ENCODE data around the gene EFCAB11. TPM values are rescaled to one million over a fixed set of nuclear protein-coding genes. Genes with fewer than 3 reads are reported as not detected.

Gene EFCAB11
- total RNA-seq: 1 to 10 TPM in 3 of 4 donors, under 1 TPM in 1; 0.93 to 9.6 (median 3.1) TPM

GRCh38 chr14:89954070-89955021 lies at the start of gene EFCAB11:
EFCAB11 (minus strand) TSS chr14:89954730; CDS start chr14:89954660, 70 bp downstream.
- H3K4me3 ChIP-seq: peak within 1 kb of the TSS; percentile 71 to 92
- no peaks in the 10 kb centered on the region for H3K27me3 ChIP-seq
- H3K36me3 ChIP-seq: peaks cover 0 to 18% of the 10 kb centered on the region in 2 donors
- peak; percentile 45 for TF ChIP-seq POLR2AphosphoS5 (IDR thresholded peaks at IDR 0.05)
- TF ChIP-seq, protein P1, sequence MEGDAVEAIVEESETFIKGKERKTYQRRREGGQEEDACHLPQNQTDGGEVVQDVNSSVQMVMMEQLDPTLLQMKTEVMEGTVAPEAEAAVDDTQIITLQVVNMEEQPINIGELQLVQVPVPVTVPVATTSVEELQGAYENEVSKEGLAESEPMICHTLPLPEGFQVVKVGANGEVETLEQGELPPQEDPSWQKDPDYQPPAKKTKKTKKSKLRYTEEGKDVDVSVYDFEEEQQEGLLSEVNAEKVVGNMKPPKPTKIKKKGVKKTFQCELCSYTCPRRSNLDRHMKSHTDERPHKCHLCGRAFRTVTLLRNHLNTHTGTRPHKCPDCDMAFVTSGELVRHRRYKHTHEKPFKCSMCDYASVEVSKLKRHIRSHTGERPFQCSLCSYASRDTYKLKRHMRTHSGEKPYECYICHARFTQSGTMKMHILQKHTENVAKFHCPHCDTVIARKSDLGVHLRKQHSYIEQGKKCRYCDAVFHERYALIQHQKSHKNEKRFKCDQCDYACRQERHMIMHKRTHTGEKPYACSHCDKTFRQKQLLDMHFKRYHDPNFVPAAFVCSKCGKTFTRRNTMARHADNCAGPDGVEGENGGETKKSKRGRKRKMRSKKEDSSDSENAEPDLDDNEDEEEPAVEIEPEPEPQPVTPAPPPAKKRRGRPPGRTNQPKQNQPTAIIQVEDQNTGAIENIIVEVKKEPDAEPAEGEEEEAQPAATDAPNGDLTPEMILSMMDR (IDR thresholded peaks at IDR 0.05): no peak
- TF ChIP-seq EP300 (IDR thresholded peaks at IDR 0.05): no peak
- peak in 1 of 2 donors; percentile 22 for TF ChIP-seq POLR2A (IDR thresholded peaks at IDR 0.05)
- peak; percentile 94 for ATAC-seq
- no peaks in the 10 kb centered on the region for H3K9me3 ChIP-seq
- peak within 1 kb of the TSS; percentile 66 to 96 (median 96) for H3K27ac ChIP-seq
- 1 to 10% methylated on average over 9 to 29 of the region's 44 CpGs for WGBS, 2 donors (ENCODE audit: low coverage in 1 of 2)
- peaks cover 0 to 28% (median 11%) of the 10 kb centered on the region in 3 donors for H3K4me1 ChIP-seq

GRCh38 chr14:90003526-90004307 lies 49.2 kb upstream of the EFCAB11 start:
- ATAC-seq: no peak
- 81 to 87% methylated on average over 6 of the region's 6 CpGs for WGBS, 2 donors (ENCODE audit: low coverage in 1 of 2)
- Histone ChIP-seq H3K36me3 (peaks cover 0 to 66% of the 10 kb centered on the region in 2 donors), H3K4me3 (no peak overlapping the region), H3K27me3 (no peaks in the 10 kb centered on the region), H3K9me3 (no peaks in the 10 kb centered on the region), H3K27ac (no peak overlapping the region), H3K4me1 (no peaks in the 10 kb centered on the region)
- TF ChIP-seq, protein P1 (IDR thresholded peaks at IDR 0.05): no peak
- TF ChIP-seq POLR2A (IDR thresholded peaks at IDR 0.05) (no peak), POLR2AphosphoS5 (IDR thresholded peaks at IDR 0.05) (no peak), EP300 (IDR thresholded peaks at IDR 0.05) (no peak)

DNA sequence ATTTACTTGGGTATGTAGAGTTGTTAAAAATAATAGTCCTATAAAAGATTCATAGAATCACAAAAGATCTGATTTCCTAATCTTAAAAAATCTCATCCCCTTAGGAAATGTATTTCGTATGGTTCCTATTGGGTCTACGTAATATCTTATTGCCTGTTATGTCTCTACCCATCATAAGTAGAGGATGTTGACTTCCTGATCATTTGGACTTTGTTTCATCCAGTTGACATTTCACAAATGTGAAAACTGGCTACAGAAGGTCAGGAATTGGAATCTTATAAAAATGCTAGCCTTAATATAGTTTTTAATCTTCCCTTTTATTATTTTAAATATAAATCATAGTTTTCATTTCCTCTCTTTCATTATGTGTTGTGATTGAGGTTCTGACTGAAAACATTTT lies 46.4 kb upstream of the EFCAB11 start:
- Histone ChIP-seq H3K4me1 (no peaks in the 10 kb centered on the region), H3K27ac (no peak overlapping the region), H3K27me3 (no peaks in the 10 kb centered on the region), H3K4me3 (no peak overlapping the region), H3K36me3 (peaks cover 0 to 65% of the 10 kb centered on the region in 2 donors), H3K9me3 (no peaks in the 10 kb centered on the region)
- TF ChIP-seq POLR2A (IDR thresholded peaks at IDR 0.05) (no peak), EP300 (IDR thresholded peaks at IDR 0.05) (no peak), POLR2AphosphoS5 (IDR thresholded peaks at IDR 0.05) (no peak)
- TF ChIP-seq, protein P1 (IDR thresholded peaks at IDR 0.05): no peak
- no peak for ATAC-seq
- 94 to 100% methylated on average over 2 of the region's 2 CpGs for WGBS, 2 donors (ENCODE audit: low coverage in 1 of 2)

GRCh38 chr14:89996963-89997362 lies 42.4 kb upstream of the EFCAB11 start:
- Histone ChIP-seq H3K4me1 (no peaks in the 10 kb centered on the region), H3K27ac (no peak overlapping the region), H3K4me3 (no peak overlapping the region), H3K9me3 (no peaks in the 10 kb centered on the region), H3K36me3 (peaks cover 0 to 81% of the 10 kb centered on the region in 2 donors), H3K27me3 (no peaks in the 10 kb centered on the region)
- no peak for ATAC-seq
- TF ChIP-seq POLR2A (IDR thresholded peaks at IDR 0.05): no peak
- TF ChIP-seq POLR2AphosphoS5 (IDR thresholded peaks at IDR 0.05): no peak
- TF ChIP-seq, protein P1 (IDR thresholded peaks at IDR 0.05): no peak
- TF ChIP-seq EP300 (IDR thresholded peaks at IDR 0.05): no peak
- WGBS, 2 donors (ENCODE audit: low coverage in 1 of 2): 100% methylated on average over 1 of the region's 1 CpG; no CpG with 5 or more reads in 1 of the 2 donors

Measured in gastroesophageal sphincter (tissue), 4 donors.